HG02943 (cell line): ENCODE measurements around the gene STRAP.
"Not testable (repeated sequence)": the region's sequence is repeated elsewhere in the genome, so short reads cannot be mapped to it uniquely, and the experiment has no call there.

Experiments
- ATAC-seq: cut with Tn5 transposase; IDR thresholded peaks from one replicate; pipeline ENCODE4 v1.9.1; 2021; ENCODE audit warnings: mild to moderate bottlenecking, low read depth, moderate library complexity; ENCODE audit not compliant: unreplicated experiment

The STRAP gene

DNA sequence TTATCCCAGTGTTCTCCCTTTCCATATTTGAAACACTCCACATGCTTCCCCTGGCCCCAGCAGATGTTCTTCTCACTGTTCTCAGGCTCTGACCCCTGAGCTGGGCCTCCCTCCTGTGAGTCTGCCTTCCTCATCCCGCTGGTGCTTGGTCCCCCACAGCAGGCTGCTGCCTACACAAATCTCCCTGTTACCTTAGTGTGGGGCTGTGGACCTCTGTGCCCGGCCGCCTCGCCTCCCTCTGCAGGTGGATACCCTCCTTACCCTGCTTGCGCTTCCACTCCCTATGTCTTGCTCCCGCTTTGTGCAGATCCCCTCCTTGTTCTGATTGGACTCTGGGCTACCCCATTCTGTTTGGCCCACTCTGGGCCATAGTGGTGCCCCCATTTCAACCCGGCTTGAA lies 35.9 kb downstream of the STRAP start:
- ATAC-seq, result no peak

DNA sequence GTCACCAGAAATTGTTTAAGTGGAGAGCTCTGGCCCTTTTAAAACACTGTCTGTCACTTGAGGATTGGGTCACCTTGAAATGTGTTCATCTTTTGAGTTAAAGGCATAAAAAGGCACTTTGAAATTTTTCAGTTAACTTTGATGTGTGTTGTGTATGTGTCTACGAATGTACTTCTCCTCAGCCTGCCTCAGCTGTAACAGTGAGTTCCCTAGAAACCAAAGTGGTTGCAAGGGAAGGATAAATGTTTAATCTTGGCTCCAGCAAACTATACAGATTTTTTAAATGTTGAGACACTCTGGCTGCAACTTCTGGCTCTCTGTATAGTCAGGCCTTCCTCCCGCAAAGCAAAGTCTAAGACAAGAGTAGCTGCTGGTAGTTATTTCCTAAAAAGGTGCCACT lies 37.2 kb downstream of the STRAP start:
- ATAC-seq, result no peak

DNA sequence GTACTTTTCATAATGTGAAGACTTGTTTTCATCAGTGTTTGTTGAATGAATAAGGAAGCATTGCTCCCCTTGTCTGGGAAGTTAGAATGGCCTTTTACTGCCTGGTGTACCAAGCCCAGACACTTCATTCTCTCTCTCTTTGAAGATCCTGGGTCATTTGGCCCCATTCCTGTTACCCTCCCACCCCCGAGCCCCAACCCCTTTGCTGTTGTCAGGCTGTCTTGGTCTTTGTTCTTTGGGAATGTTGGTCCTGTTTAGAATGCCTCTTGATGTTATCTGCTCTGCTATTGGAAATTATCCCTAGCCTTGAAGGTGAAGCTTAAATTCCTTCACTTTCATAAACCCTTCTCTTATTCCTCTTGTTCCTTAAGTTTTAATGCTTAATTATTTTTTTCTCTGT lies 42.8 kb downstream of the STRAP start:
- no peak for ATAC-seq

DNA sequence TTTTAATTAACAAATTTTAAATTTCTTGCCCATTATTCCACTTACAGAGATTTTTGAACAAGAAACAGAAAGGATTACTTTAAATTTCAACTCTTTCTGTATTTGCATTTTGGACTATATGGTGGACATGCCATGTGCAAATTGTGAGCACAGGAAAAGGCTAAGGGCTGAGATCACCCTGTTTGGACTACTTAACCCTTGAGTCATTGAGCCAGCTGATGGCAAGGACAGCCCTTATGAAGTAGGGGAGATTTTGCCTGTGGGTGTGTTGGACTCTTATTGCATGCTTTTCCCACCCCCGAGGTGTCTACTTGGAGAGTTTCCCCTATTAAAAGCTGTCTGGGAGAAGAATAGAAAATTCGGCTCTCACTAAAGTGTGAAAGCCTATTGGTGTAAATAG lies 46.2 kb downstream of the STRAP start:
- ATAC-seq, result no peak

DNA sequence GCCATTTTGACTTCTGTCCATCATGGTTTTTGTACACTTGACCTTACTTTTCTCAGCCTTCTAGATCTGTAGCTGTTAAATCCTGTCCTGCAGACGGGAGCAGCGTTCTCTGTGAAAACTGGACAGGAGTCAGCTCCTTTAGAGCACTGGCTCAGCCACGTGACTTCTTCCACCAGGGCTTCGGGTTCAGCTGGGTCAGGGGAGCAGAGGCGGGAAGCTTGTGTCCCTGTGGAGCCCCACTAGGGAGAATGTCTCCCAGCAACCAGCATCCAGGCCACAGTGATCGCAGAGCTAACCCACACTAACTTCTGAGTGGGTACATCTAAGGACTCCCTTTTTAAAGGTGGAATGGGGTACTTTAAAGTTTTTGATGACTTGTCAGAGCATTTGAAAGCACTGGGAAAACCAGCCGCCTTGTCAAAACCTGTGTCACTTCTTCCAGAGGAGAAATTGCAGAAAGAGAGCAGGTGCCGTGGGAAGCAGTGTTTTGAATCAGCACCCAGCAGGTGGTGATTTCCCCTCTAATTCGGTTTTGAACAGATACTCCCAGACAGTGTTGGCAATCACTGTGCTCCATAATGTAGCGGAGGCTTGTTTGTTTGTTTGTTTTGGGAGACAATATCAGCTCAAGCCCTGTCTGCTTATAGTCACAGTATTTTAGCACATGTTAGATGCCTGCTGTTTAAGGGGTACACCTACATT lies 46.8 kb downstream of the STRAP start:
- no peak for ATAC-seq

DNA sequence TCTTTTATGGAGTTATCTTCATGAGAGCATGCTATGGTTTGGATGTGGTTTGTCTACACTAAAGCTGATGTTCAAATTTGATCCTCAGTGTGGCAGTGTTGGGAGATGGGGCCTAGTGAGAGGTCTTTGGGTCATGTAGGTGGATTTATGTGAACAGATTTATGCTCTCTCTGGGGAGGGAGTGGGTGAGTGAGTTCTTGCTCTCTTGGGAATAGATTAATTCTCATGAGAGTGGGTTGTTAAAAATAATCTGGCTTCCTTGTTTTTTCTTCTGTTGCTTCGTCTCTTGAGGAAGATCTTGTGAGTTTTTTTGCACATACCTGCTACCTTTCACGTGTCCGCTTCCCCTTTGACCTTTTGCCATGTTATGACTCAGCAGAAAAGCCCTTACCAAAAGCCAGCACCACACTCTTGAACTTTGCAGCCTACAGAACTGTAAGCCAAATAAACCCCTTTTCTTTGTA lies 49.4 kb downstream of the STRAP start:
- peak; percentile 69 for ATAC-seq

DNA sequence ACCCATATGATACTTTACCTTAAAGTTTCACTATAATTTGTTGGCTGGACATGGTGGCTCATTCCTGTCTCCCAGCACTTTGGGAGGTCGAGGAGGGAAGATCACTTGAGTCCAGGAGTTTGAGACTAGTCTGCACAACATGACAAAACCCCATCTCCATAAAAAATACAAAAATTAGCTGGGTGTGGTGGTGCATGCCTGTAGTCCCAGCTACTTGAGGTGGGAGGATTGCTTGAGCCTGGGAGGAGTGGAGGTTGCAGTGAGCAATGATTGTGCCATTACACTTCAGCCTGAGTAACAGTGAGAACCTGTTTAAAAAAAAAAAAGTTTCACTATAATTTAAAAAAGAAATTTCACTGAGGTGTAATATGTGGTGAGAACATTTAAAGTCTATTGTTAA lies 50.1 kb downstream of the STRAP start:
- no peak for ATAC-seq

DNA sequence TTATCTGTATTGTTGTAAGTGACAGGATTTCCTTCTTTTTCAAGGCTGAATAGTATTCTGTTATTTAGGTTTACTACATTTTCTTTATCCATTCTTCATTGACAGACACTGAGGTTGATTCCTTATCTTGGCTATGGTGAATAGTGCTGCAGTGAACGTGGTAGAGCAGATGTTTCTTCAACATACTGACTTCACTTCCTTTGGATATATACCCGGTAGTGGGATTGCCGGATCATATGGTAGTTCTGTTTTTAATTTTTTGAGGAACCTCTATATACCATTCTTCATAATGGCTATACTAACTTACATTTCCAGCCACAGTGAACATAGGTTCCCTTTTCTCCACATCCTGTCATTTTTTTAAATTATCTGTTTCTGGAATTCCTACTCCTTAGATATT lies 50.8 kb downstream of the STRAP start:
- no peak for ATAC-seq

DNA sequence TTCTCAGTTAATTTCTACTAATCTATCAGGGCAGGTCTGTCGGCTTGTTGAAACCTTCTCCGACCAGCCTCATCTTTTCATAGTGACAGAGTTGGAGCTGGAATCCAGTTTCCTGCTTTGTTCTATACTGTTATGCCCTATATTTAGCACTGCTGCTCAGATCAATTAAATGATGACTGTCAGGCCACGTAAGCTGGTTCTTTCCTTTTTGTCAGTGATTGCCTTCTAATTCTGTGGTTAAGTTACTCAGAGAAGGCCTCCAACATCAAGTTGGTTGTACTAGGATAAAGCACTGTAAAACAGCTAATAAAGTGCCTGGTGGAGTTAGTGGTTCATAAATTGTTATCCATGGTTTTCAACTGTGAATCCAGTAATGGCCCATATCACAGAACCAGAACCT lies 51.6 kb downstream of the STRAP start:
- ATAC-seq, result no peak

DNA sequence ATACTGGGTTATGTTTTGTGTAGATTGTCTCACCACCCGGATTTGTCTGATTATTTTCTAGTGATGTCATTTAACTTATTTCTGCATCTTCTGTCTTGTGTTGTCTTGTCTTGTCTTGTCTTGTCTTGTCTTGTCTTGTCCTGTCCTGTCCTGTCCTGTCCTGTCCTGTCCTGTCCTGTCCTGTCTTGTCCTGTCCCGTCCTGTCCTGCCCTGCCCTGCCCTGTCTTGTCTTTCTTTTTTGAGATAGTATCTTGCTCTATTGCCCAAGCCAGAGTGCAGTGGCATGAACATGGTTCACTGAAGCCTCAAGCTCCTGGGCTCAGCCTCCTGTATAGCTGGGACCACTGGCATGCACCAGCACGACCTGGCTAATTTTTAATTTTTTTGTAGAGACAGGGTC lies 54.6 kb downstream of the STRAP start:
- no peak for ATAC-seq

DNA sequence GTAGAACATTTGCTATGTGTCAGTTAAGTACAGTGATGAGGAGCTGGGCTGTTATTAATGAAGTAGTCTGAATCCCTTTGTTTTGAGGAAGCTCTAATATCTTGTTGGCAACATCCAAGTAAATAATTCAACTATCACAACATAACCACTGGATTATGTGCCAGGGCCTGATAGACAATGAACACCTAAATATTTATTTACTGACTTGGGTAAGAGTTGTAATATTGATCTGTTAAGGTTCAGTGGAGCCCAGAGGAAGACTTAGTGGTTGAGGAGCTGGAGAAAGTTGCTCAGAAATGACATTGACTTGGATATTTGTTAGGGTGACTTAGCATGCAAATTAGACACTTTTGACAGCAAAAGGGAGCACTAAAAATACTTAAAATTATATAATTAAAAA lies 55.7 kb downstream of the STRAP start:
- no peak for ATAC-seq

DNA sequence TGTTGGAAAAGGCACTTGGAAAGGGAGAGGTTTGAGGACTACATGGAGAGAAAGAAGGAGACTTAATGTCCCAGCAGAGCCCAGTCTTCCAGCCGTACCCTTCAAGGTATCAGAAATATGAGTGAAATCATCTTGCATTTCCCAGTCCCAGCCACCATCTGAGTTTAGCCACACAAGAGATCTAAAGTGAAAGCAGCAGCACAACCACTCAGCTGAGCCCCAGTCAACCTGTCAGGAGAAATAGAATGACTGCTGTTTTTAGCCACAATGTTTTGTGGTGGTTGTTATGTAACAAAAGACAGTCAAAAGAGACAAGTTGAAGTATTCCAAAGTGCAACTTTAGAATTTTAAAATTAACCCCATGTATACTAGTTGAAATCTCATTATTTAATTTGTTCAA lies 56.9 kb downstream of the STRAP start:
- ATAC-seq, result no peak

DNA sequence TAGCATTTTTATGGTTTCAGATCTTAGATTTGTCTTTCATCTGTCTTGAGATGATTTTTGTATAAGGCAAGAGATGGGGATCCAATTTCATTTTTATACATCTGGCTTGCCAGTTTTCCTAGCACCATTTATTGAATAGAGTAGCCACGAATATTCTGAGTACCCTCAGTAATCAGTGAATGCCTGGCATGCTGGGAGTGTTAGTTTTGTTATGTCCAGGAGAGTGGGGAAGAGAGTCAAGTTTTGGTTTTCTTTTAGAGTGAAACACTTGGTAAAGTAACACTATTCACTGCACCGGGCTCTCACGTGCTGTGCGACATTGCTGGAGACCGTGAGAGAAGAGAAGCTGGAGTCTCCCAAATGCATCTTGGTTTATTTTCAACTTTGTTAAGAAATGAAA lies 60.3 kb downstream of the STRAP start:
- ATAC-seq, result no peak

DNA sequence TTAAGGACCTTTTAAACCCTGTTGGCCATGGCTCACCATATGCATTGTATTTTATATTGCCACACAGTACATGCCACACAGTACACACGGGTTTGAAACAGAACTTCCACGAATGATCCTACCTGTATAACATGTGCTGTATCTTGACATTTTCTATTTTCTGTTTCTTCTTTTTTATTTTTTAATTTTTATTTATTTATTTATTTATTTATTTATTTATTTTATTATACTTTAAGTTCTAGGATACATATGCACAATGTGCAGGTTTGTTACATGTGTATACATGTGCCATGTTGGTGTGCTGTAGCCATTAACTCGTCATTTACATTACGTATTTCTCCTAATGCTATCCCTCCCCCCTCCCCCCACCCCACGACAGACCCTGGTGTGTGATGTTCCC lies 61.3 kb downstream of the STRAP start:
- ATAC-seq, result not testable (repeated sequence)

DNA sequence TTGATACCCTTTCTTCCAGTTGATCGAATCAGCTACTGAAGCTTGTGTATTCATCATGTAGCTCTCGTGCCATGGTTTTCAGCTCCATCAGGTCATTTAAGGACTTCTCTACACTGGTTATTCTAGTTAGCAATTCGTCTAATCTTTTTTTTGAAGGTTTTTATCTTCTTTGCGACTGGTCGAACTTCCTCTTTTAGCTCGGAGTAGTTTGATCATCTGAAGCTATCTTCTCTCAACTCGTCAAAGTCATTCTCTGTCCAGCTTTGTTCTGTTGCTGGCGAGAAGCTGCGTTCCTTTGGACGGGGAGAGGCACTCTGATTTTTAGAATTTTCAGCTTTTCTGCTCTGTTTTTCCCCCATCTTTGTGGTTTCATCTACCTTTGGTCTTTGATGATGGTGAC lies 66.3 kb downstream of the STRAP start:
- ATAC-seq, result not testable (repeated sequence)
